GM21515 (cell line): ENCODE measurements around the gene P2RX3.
"Not testable (repeated sequence)": the region's sequence is repeated elsewhere in the genome, so short reads cannot be mapped to it uniquely, and the experiment has no call there.

Experiments
- ATAC-seq: cut with Tn5 transposase; IDR thresholded peaks from one replicate; pipeline ENCODE4 v1.9.1; 2021; ENCODE audit not compliant: unreplicated experiment

P2RX3 gene

GRCh38 chr11:57338142-57338541 lies at the start of gene P2RX3:
P2RX3 (plus strand) TSS chr11:57338352; CDS start chr11:57338551, 199 bp downstream.
- no peak for ATAC-seq

- ATAC-seq, result no peak
Observed at GRCh38 chr11:57288771-57289579, 49.2 kb upstream of the P2RX3 start.

- ATAC-seq, result no peak
Observed at GRCh38 chr11:57290288-57290687, 47.9 kb upstream of the P2RX3 start.

GRCh38 chr11:57294225-57295131 lies 43.7 kb upstream of the P2RX3 start:
- no peak for ATAC-seq

- not testable (repeated sequence) for ATAC-seq
Observed at GRCh38 chr11:57296205-57296604, 41.9 kb upstream of the P2RX3 start.

GRCh38 chr11:57297221-57297620 lies 40.9 kb upstream of the P2RX3 start:
- ATAC-seq, result no peak

GRCh38 chr11:57299150-57299737 lies 38.9 kb upstream of the P2RX3 start:
- no peak for ATAC-seq

- no peak for ATAC-seq
Observed at GRCh38 chr11:57300785-57301184, 37.4 kb upstream of the P2RX3 start.

- ATAC-seq, result no peak
Observed at GRCh38 chr11:57301711-57302423, 36.3 kb upstream of the P2RX3 start.

- no peak for ATAC-seq
Observed at GRCh38 chr11:57302489-57302888, 35.7 kb upstream of the P2RX3 start.

- ATAC-seq, result no peak
Observed at GRCh38 chr11:57303280-57303989, 34.7 kb upstream of the P2RX3 start.

- ATAC-seq, result no peak
Observed at GRCh38 chr11:57303990-57304579, 34.1 kb upstream of the P2RX3 start.

- ATAC-seq, result no peak
Observed at GRCh38 chr11:57305523-57305922, 32.6 kb upstream of the P2RX3 start.

GRCh38 chr11:57306161-57306876 lies 31.8 kb upstream of the P2RX3 start:
- no peak for ATAC-seq

- ATAC-seq, result no peak
Observed at GRCh38 chr11:57306940-57307565, 31.1 kb upstream of the P2RX3 start.

GRCh38 chr11:57307666-57308270 lies 30.4 kb upstream of the P2RX3 start:
- ATAC-seq, result no peak

- no peak for ATAC-seq
Observed at GRCh38 chr11:57308426-57309060, 29.6 kb upstream of the P2RX3 start.
